ENCODE data around the gene QKI. TPM values are rescaled to one million over a fixed set of nuclear protein-coding genes. Genes with fewer than 3 reads are reported as not detected.

The QKI gene
- total RNA-seq, 1 experiment from 2014 or later: 64.3 TPM

DNA sequence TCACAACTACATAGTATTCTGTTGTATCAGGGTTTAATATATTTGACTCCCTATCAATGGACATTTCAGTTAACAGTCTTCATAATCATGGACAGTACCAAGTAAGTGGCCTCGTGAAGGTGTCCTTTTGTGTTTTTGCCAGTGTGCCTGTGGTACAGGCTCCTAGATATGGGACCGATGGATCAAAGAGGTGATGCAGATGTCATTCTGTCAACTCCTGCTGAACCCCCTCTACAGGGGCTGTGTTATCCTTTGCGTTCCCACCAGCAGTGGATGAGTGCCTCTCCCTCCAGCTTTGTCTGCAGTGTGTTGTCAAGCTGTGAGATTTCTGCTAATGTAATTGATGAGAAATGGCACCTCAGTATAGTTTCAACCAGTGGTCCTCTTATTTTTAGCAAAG lies 210.7 kb downstream of the QKI start:
- no peaks in the 10 kb centered on the region for H3K27me3 ChIP-seq (ENCODE audit: low read length)
- no peak overlapping the region for H2AFZ ChIP-seq (ENCODE audit: low read length)
- H3K4me3 ChIP-seq (ENCODE audit: low read length): no peak overlapping the region
- no peak for ATAC-seq
- CTCF ChIA-PET: no interaction called here
- no peaks in the 10 kb centered on the region for H3K9me2 ChIP-seq (replicated peaks; ENCODE audit: low read length)
- H4K20me1 ChIP-seq (ENCODE audit: low read length): no peaks in the 10 kb centered on the region
- no peak for DNase-seq
- H3K9me3 ChIP-seq (ENCODE audit: low read length): no peaks in the 10 kb centered on the region
- H3K9ac ChIP-seq (ENCODE audit: low read length): no peak overlapping the region
- POLR2A ChIA-PET (ENCODE audit: unreplicated experiment): no interaction called here
- TF ChIP-seq, protein P1, sequence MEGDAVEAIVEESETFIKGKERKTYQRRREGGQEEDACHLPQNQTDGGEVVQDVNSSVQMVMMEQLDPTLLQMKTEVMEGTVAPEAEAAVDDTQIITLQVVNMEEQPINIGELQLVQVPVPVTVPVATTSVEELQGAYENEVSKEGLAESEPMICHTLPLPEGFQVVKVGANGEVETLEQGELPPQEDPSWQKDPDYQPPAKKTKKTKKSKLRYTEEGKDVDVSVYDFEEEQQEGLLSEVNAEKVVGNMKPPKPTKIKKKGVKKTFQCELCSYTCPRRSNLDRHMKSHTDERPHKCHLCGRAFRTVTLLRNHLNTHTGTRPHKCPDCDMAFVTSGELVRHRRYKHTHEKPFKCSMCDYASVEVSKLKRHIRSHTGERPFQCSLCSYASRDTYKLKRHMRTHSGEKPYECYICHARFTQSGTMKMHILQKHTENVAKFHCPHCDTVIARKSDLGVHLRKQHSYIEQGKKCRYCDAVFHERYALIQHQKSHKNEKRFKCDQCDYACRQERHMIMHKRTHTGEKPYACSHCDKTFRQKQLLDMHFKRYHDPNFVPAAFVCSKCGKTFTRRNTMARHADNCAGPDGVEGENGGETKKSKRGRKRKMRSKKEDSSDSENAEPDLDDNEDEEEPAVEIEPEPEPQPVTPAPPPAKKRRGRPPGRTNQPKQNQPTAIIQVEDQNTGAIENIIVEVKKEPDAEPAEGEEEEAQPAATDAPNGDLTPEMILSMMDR (conservative IDR thresholded peaks at IDR 0.05; ENCODE audit: low read depth, low read length): no peak
- TF ChIP-seq EZH2phosphoT487 (IDR thresholded peaks at IDR 0.05; ENCODE audit: borderline replicate concordance, low read length): no peak
- TF ChIP-seq EZH2 (IDR thresholded peaks at IDR 0.05; ENCODE audit: low read length, unreplicated experiment): no peak
- no peaks in the 10 kb centered on the region for H3F3A ChIP-seq (ENCODE audit: low read length, unreplicated experiment)
- H3K4me2 ChIP-seq (ENCODE audit: low read length): no peak overlapping the region
- no peaks in the 10 kb centered on the region for H3K79me2 ChIP-seq (ENCODE audit: low read length)
- no peaks in the 10 kb centered on the region for H3K4me1 ChIP-seq (ENCODE audit: insufficient read depth, low read length)
- intact Hi-C loops (cut with micrococcal nuclease): no loop called here
- H3K36me3 ChIP-seq (ENCODE audit: low read depth, low read length): no peaks in the 10 kb centered on the region
- no TSS peak for BruUV-seq (replicated peaks)
- no peak overlapping the region for H3K27ac ChIP-seq (ENCODE audit: low read length)

- no peak overlapping the region for H3K4me3 ChIP-seq (ENCODE audit: low read length)
- H3K4me2 ChIP-seq (ENCODE audit: low read length): no peak overlapping the region
- CTCF ChIA-PET: no interaction called here
- ATAC-seq (no peak), DNase-seq (no peak)
- H3F3A ChIP-seq (ENCODE audit: low read length, unreplicated experiment): no peaks in the 10 kb centered on the region
- no peak overlapping the region for H2AFZ ChIP-seq (ENCODE audit: low read length)
- POLR2A ChIA-PET (ENCODE audit: unreplicated experiment): no interaction called here
- H3K79me2 ChIP-seq (ENCODE audit: low read length): no peaks in the 10 kb centered on the region
- no peaks in the 10 kb centered on the region for H4K20me1 ChIP-seq (ENCODE audit: low read length)
- intact Hi-C loops (cut with micrococcal nuclease): no loop called here
- H3K4me1 ChIP-seq (ENCODE audit: insufficient read depth, low read length): no peaks in the 10 kb centered on the region
- H3K36me3 ChIP-seq (ENCODE audit: low read depth, low read length): no peaks in the 10 kb centered on the region
- BruUV-seq (replicated peaks): no TSS peak
- H3K9me3 ChIP-seq (ENCODE audit: low read length): no peaks in the 10 kb centered on the region
- TF ChIP-seq, protein P1 (conservative IDR thresholded peaks at IDR 0.05; ENCODE audit: low read depth, low read length): no peak
- TF ChIP-seq EZH2 (IDR thresholded peaks at IDR 0.05; ENCODE audit: low read length, unreplicated experiment): no peak
- TF ChIP-seq EZH2phosphoT487 (IDR thresholded peaks at IDR 0.05; ENCODE audit: borderline replicate concordance, low read length): no peak
- no peaks in the 10 kb centered on the region for H3K9me2 ChIP-seq (replicated peaks; ENCODE audit: low read length)
- no peaks in the 10 kb centered on the region for H3K27me3 ChIP-seq (ENCODE audit: low read length)
- no peak overlapping the region for H3K27ac ChIP-seq (ENCODE audit: low read length)
- H3K9ac ChIP-seq (ENCODE audit: low read length): no peak overlapping the region
Measured at GRCh38 chr6:163626073-163626867, 211.8 kb downstream of the QKI start.

DNA sequence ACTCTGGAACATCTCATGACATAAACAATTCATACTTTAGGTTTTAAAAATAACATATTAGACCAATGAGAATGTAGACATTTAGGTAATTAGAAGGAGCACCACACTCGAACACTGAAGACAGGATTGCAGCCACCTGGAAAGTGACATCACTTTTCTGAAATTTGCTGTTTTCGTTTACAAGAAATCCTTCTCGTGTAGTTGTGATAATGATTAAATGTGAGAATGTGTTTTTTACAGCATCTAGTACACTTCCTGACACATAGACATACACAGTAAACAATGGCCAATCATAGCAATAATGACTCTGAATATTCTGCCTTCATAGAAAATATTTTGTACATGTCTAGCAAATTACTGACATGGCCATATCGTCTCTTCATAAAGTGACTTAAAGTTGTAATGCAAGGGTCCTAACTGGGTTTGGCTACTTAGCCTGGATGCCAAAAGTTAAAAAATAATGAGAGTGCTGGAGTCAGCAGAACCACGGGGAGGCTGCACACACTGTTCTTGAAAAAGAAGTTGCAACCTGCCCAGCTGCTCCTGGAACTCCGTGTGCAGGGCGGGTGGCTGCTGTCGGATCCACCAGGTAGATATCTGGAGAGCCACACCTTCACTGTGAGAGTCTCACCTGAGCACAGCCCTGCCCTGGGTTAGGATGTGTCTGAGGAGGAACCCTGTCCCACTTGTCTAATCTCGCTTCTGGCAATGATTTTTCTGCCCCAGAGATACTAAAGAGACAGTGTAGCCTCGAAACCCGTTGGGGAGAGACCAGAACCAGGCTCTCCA lies 212.9 kb downstream of the QKI start:
- H3K36me3 ChIP-seq (ENCODE audit: low read depth, low read length): no peaks in the 10 kb centered on the region
- no peak for DNase-seq
- no peaks in the 10 kb centered on the region for H3K9me3 ChIP-seq (ENCODE audit: low read length)
- ATAC-seq: no peak
- intact Hi-C loops (cut with micrococcal nuclease): no loop called here
- H3K27ac ChIP-seq (ENCODE audit: low read length): no peak overlapping the region
- TF ChIP-seq, protein P1 (conservative IDR thresholded peaks at IDR 0.05; ENCODE audit: low read depth, low read length): no peak
- no peak for TF ChIP-seq EZH2 (IDR thresholded peaks at IDR 0.05; ENCODE audit: low read length, unreplicated experiment)
- no peak for TF ChIP-seq EZH2phosphoT487 (IDR thresholded peaks at IDR 0.05; ENCODE audit: borderline replicate concordance, low read length)
- H2AFZ ChIP-seq (ENCODE audit: low read length): no peak overlapping the region
- H3K4me1 ChIP-seq (ENCODE audit: insufficient read depth, low read length): no peaks in the 10 kb centered on the region
- no peaks in the 10 kb centered on the region for H4K20me1 ChIP-seq (ENCODE audit: low read length)
- no peak overlapping the region for H3K4me3 ChIP-seq (ENCODE audit: low read length)
- H3K79me2 ChIP-seq (ENCODE audit: low read length): no peaks in the 10 kb centered on the region
- no TSS peak for BruUV-seq (replicated peaks)
- H3K4me2 ChIP-seq (ENCODE audit: low read length): no peak overlapping the region
- H3K27me3 ChIP-seq (ENCODE audit: low read length): no peaks in the 10 kb centered on the region
- H3K9ac ChIP-seq (ENCODE audit: low read length): no peak overlapping the region
- ChIA-PET POLR2A (ENCODE audit: unreplicated experiment) (no interaction called here), CTCF (no interaction called here)
- no peaks in the 10 kb centered on the region for H3F3A ChIP-seq (ENCODE audit: low read length, unreplicated experiment)
- no peaks in the 10 kb centered on the region for H3K9me2 ChIP-seq (replicated peaks; ENCODE audit: low read length)

Measured in PC-3 (cell line).